Measurements from ENCODE around the gene LRRC9.
"Not testable (repeated sequence)": the region's sequence is repeated elsewhere in the genome, so short reads cannot be mapped to it uniquely, and the experiment has no call there.

LRRC9 gene

DNA sequence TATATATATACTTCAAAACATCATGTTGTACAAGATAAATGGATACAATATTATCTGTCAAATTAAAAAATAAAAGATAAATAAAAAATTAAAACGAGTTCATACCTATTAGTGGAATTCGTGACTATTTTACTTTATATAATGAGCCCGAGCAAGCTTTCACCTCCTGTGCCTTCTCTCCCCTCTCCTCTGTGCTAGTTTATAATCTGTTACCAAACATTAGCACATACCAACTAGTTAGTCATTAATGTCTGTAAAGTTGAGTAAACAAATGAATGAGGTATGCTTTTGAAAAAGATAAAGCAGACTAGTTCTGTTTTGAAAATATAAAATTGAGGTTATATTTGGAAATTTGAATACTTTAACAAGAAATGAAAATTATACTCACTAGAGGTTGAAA, 84.0 kb downstream of the LRRC9 start:
- no peaks in the 10 kb centered on the region for H3K79me2 ChIP-seq (ENCODE audit: control insufficient read depth, low read length)
- no peak overlapping the region for H3K4me3 ChIP-seq (ENCODE audit: low read length)
- H3K4me1 ChIP-seq (ENCODE audit: control insufficient read depth, low read length): no peaks in the 10 kb centered on the region
- no peaks in the 10 kb centered on the region for H3K36me3 ChIP-seq (ENCODE audit: control insufficient read depth, low read length)
- no peaks in the 10 kb centered on the region for H3K27me3 ChIP-seq (ENCODE audit: control insufficient read depth, low read length)
- H3K4me2 ChIP-seq (ENCODE audit: low read length): no peak overlapping the region
- no peaks in the 10 kb centered on the region for H3F3A ChIP-seq (ENCODE audit: control insufficient read depth, insufficient read depth)
- no peak overlapping the region for H3K27ac ChIP-seq (ENCODE audit: low read depth, low read length)
- H3K9me2 ChIP-seq (replicated peaks; ENCODE audit: control insufficient read depth, low read length): no peaks in the 10 kb centered on the region
- H3K9me3 ChIP-seq (ENCODE audit: control insufficient read depth, insufficient read depth, low read length): no peaks in the 10 kb centered on the region
- TF ChIP-seq EZH2phosphoT487 (IDR thresholded peaks at IDR 0.05; ENCODE audit: borderline replicate concordance, low read length): no peak
- TF ChIP-seq CTCF (IDR thresholded peaks at IDR 0.05; ENCODE audit: low read depth, low read length, poor library complexity, severe bottlenecking): no peak
- no peaks in the 10 kb centered on the region for H4K20me1 ChIP-seq (ENCODE audit: control insufficient read depth, insufficient read depth, low read depth, low read length)

DNA sequence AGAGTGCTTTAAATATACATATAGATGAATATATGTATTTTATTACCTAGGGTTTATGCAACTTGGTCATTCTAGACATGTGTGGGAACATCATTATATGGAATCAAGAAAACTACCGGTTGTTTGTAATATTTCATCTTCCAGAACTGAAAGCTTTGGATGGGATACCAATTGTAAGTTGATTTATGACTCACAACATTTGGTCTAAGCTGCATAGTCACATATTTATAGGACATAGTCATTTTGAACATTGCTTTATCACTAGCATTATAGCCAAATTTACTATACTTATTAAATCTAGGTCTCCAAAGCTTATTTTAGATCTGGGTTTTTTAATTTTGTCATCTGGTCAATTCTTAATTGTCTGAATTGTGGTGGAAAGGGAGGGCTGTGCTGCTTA, 88.1 kb downstream of the LRRC9 start:
- no peaks in the 10 kb centered on the region for H3K79me2 ChIP-seq (ENCODE audit: control insufficient read depth, low read length)
- no peaks in the 10 kb centered on the region for H3K9me3 ChIP-seq (ENCODE audit: control insufficient read depth, insufficient read depth, low read length)
- no peaks in the 10 kb centered on the region for H3K27me3 ChIP-seq (ENCODE audit: control insufficient read depth, low read length)
- H3K4me1 ChIP-seq (ENCODE audit: control insufficient read depth, low read length): no peaks in the 10 kb centered on the region
- H4K20me1 ChIP-seq (ENCODE audit: control insufficient read depth, insufficient read depth, low read depth, low read length): no peaks in the 10 kb centered on the region
- H3K4me3 ChIP-seq (ENCODE audit: low read length): no peak overlapping the region
- TF ChIP-seq CTCF (IDR thresholded peaks at IDR 0.05; ENCODE audit: low read depth, low read length, poor library complexity, severe bottlenecking): no peak
- no peaks in the 10 kb centered on the region for H3K36me3 ChIP-seq (ENCODE audit: control insufficient read depth, low read length)
- H3F3A ChIP-seq (ENCODE audit: control insufficient read depth, insufficient read depth): no peaks in the 10 kb centered on the region
- no peaks in the 10 kb centered on the region for H3K9me2 ChIP-seq (replicated peaks; ENCODE audit: control insufficient read depth, low read length)
- no peak overlapping the region for H3K27ac ChIP-seq (ENCODE audit: low read depth, low read length)
- no peak overlapping the region for H3K4me2 ChIP-seq (ENCODE audit: low read length)

DNA sequence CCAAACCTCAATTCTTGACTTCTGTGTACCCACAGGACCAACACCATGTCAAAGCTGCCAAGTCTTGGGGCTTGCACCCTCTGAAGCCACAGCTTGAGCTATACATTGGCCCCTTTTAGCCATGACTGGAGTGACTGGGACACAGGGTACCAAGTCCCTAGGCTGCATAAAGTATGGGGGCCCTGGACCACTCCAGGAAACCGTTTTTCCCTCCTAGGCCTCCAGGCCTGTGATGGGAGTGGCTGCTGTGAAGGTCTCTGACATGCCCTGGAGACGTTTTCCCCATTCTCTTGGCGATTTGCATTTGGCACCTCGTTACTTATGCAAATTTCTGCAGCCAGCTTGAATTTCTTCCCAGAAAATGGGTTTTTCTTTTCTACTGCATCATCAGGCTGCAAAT, 90.3 kb downstream of the LRRC9 start:
- not testable (repeated sequence) for H3K36me3 ChIP-seq (ENCODE audit: control insufficient read depth, low read length); H3K27ac ChIP-seq (ENCODE audit: low read depth, low read length); H3K27me3 ChIP-seq (ENCODE audit: control insufficient read depth, low read length); H3K4me1 ChIP-seq (ENCODE audit: control insufficient read depth, low read length); H3K4me2 ChIP-seq (ENCODE audit: low read length); H3K9me3 ChIP-seq (ENCODE audit: control insufficient read depth, insufficient read depth, low read length); H3K79me2 ChIP-seq (ENCODE audit: control insufficient read depth, low read length); H3K9me2 ChIP-seq (replicated peaks; ENCODE audit: control insufficient read depth, low read length); H3F3A ChIP-seq (ENCODE audit: control insufficient read depth, insufficient read depth); H3K4me3 ChIP-seq (ENCODE audit: low read length); H4K20me1 ChIP-seq (ENCODE audit: control insufficient read depth, insufficient read depth, low read depth, low read length)

- TF ChIP-seq CTCF (IDR thresholded peaks at IDR 0.05; ENCODE audit: low read depth, low read length, poor library complexity, severe bottlenecking) (no peak), EZH2phosphoT487 (IDR thresholded peaks at IDR 0.05; ENCODE audit: borderline replicate concordance, low read length) (no peak)
- H3K4me1 ChIP-seq (ENCODE audit: control insufficient read depth, low read length): no peaks in the 10 kb centered on the region
- H3K4me3 ChIP-seq (ENCODE audit: low read length): no peak overlapping the region
- H3K4me2 ChIP-seq (ENCODE audit: low read length): no peak overlapping the region
- H3K36me3 ChIP-seq (ENCODE audit: control insufficient read depth, low read length): no peaks in the 10 kb centered on the region
- H3K9me2 ChIP-seq (replicated peaks; ENCODE audit: control insufficient read depth, low read length): no peaks in the 10 kb centered on the region
- H4K20me1 ChIP-seq (ENCODE audit: control insufficient read depth, insufficient read depth, low read depth, low read length): no peaks in the 10 kb centered on the region
- no peaks in the 10 kb centered on the region for H3K79me2 ChIP-seq (ENCODE audit: control insufficient read depth, low read length)
- no peaks in the 10 kb centered on the region for H3K27me3 ChIP-seq (ENCODE audit: control insufficient read depth, low read length)
- H3F3A ChIP-seq (ENCODE audit: control insufficient read depth, insufficient read depth): no peaks in the 10 kb centered on the region
- no peak overlapping the region for H3K27ac ChIP-seq (ENCODE audit: low read depth, low read length)
- H3K9me3 ChIP-seq (ENCODE audit: control insufficient read depth, insufficient read depth, low read length): no peaks in the 10 kb centered on the region
These were observed 94.5 kb downstream of the LRRC9 start for GRCh38 chr14:60014402-60014801.
